ENCODE results near the gene TSBP1. TPM values are rescaled to one million over a fixed set of nuclear protein-coding genes. Genes with fewer than 3 reads are reported as not detected.

Gene TSBP1
- total RNA-seq, 1 donor from 2014 or later, result not detected

DNA sequence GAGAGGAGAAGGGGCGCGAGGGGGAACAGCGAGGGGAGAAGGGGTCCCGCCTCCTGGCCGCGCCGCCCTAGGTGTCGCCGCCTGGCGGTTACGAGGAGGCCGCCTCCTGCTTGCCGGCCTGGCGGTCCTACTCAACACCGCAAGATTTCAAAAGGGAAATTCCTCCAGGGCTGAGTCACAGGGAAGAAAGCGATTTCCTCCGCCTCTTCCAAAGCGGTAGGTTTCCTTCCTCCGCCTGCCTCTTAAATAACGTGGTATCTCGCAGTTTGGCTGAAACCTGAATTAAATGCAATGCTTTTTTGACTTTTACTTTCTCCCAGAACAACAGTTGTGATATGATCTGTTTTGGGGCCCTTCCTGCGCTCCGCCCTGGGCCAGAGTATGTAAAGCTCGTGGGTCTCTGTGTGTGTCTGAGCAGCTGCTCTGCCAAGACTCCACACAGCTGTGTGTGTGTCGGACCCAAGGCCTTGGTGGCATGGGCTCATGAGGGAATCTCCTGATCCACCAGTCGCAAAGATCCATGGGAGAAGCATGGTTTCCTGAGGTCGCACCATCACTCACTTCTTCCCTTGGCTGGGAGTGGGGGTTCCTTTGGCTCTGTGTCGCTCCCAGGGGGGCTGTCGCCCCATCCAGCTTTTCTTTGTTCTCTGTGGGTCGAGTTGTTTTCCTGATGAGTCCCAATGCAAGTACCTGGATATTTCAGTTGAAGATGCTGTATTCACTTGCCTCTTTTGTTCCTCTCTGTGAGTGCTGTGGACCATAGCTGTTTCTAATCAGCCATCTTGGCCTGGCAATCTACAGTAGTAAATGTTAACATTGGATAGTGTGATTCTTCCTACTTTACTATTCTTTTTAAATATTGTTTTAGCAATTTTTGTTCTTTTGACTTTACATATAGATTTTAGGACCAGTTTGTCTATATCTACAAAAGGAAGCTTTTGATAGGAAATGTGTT is 116.2 kb downstream of the TSBP1 start:
- H3K36me3 Mint-ChIP-seq (ENCODE audit: low read depth), result peaks cover 1% of the 10 kb centered on the region
- H3K4me3 Mint-ChIP-seq, result peak overlapping the region; percentile 9
- H3K27me3 Mint-ChIP-seq (ENCODE audit: insufficient read depth), result peaks cover 45% of the 10 kb centered on the region
- H3K4me1 Mint-ChIP-seq (ENCODE audit: low read depth), result peaks cover 22% of the 10 kb centered on the region
- DNase-seq (ENCODE audit: low spot score), result peak; percentile 47
- peak overlapping the region; percentile 12 for H3K27ac Mint-ChIP-seq
- H3K9me3 Mint-ChIP-seq, result peaks cover 9% of the 10 kb centered on the region
- intact Hi-C loops (cut with micrococcal nuclease), result loop anchor here (1.0 to 10.0 kb wide), 5 partner anchors 58 to 541 kb away; partner anchors contain the start of gene TSBP1

- Mint-ChIP-seq H3K27ac (no peak overlapping the region), H3K4me3 (peak overlapping the region; percentile 9), H3K36me3 (ENCODE audit: low read depth) (peaks cover 1% of the 10 kb centered on the region), H3K27me3 (ENCODE audit: insufficient read depth) (peaks cover 39% of the 10 kb centered on the region), H3K9me3 (peaks cover 9% of the 10 kb centered on the region), H3K4me1 (ENCODE audit: low read depth) (peaks cover 22% of the 10 kb centered on the region)
- no peak for DNase-seq (ENCODE audit: low spot score)
- intact Hi-C loops (cut with micrococcal nuclease), result loop anchor here (1.0 to 10.0 kb wide), 6 partner anchors 57 to 542 kb away; partner anchors contain the start of gene TSBP1
These were observed 116.9 kb downstream of the TSBP1 start for GRCh38 chr6:32254761-32255198.

GRCh38 chr6:32252331-32253009 is 119.2 kb downstream of the TSBP1 start:
- Mint-ChIP-seq H3K27ac (no peak overlapping the region), H3K4me3 (no peak overlapping the region), H3K36me3 (ENCODE audit: low read depth) (no peaks in the 10 kb centered on the region), H3K27me3 (ENCODE audit: insufficient read depth) (peaks cover 17% of the 10 kb centered on the region), H3K9me3 (peaks cover 4% of the 10 kb centered on the region), H3K4me1 (ENCODE audit: low read depth) (peaks cover 22% of the 10 kb centered on the region)
- intact Hi-C loops (cut with micrococcal nuclease), result loop anchor here (5.0 to 10.0 kb wide), 3 partner anchors 122 to 370 kb away; partner anchors contain the start of gene TSBP1
- no peak for DNase-seq (ENCODE audit: low spot score)

DNA sequence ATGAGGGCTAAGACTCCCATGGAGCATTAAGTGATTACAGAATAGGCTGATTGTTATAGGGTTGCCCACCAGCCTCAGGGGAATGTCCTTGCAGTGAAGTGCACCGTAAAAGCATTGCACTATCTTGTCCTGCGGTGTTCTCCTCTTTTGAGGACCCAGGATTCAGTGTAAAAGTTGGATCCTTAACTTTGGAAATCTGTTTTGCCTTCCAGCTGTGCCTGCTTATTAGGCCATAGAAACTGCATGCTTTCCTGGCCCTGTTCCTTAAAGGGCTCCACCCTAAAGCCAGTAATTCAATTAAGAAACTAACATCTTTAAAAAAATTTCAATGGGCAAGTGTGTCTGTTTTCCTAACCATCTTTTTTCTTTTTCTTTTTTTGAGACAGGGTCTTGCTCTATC is 122.4 kb downstream of the TSBP1 start:
- intact Hi-C loops (cut with micrococcal nuclease), result no loop called here
- no peaks in the 10 kb centered on the region for H3K36me3 Mint-ChIP-seq (ENCODE audit: low read depth)
- peaks cover 4% of the 10 kb centered on the region for H3K9me3 Mint-ChIP-seq
- no peak overlapping the region for H3K27ac Mint-ChIP-seq
- peaks cover 20% of the 10 kb centered on the region for H3K4me1 Mint-ChIP-seq (ENCODE audit: low read depth)
- no peak overlapping the region for H3K4me3 Mint-ChIP-seq
- no peak for DNase-seq (ENCODE audit: low spot score)
- peaks cover 18% of the 10 kb centered on the region for H3K27me3 Mint-ChIP-seq (ENCODE audit: insufficient read depth)

GRCh38 chr6:32247401-32247800 is 124.3 kb downstream of the TSBP1 start:
- H3K27me3 Mint-ChIP-seq (ENCODE audit: insufficient read depth), result peaks cover 15% of the 10 kb centered on the region
- no peak for DNase-seq (ENCODE audit: low spot score)
- no peak overlapping the region for H3K27ac Mint-ChIP-seq
- no peak overlapping the region for H3K4me3 Mint-ChIP-seq
- H3K36me3 Mint-ChIP-seq (ENCODE audit: low read depth), result no peaks in the 10 kb centered on the region
- peaks cover 4% of the 10 kb centered on the region for H3K9me3 Mint-ChIP-seq
- intact Hi-C loops (cut with micrococcal nuclease), result no loop called here
- H3K4me1 Mint-ChIP-seq (ENCODE audit: low read depth), result peaks cover 14% of the 10 kb centered on the region

DNA sequence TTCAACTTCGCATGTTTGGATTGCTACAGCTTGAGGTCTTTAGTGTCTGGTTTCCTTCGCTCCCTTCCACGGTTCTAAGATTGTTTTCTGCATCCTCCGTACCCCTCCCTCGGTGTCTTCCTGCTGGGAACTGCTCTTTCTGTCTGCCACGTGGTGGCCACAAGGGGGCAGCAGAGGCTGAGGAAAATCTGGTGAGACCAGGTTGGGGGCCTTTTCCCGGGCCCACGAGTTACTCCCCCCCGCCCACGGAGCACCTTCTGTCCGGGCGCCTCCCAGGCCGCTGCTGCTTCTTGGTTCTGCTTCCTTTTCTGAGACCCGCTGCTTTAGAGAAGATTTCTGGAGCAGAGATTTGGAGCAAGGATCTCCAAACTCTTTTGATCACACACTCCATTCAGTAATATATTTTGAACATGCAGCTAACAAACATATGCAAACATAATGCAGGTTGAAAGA is 126.7 kb downstream of the TSBP1 start:
- Mint-ChIP-seq H3K27me3 (ENCODE audit: insufficient read depth) (peaks cover 12% of the 10 kb centered on the region), H3K36me3 (ENCODE audit: low read depth) (no peaks in the 10 kb centered on the region), H3K27ac (no peak overlapping the region), H3K4me3 (peak overlapping the region; percentile 9), H3K4me1 (ENCODE audit: low read depth) (peaks cover 27% of the 10 kb centered on the region), H3K9me3 (peaks cover 4% of the 10 kb centered on the region)
- DNase-seq (ENCODE audit: low spot score), result peak; percentile 57
- intact Hi-C loops (cut with micrococcal nuclease), result loop anchor here (1.0 to 2.0 kb wide), 3 partner anchors 126 to 455 kb away; no protein-coding TSS in a partner anchor

- H3K4me3 Mint-ChIP-seq, result no peak overlapping the region
- no peak for DNase-seq (ENCODE audit: low spot score)
- no peaks in the 10 kb centered on the region for H3K36me3 Mint-ChIP-seq (ENCODE audit: low read depth)
- H3K27ac Mint-ChIP-seq, result no peak overlapping the region
- H3K27me3 Mint-ChIP-seq (ENCODE audit: insufficient read depth), result peaks cover 12% of the 10 kb centered on the region
- H3K9me3 Mint-ChIP-seq, result peaks cover 4% of the 10 kb centered on the region
- H3K4me1 Mint-ChIP-seq (ENCODE audit: low read depth), result peaks cover 27% of the 10 kb centered on the region
- intact Hi-C loops (cut with micrococcal nuclease), result loop anchor here (2.0 kb wide), 2 partner anchors 125 to 169 kb away; no protein-coding TSS in a partner anchor
These were observed 127.4 kb downstream of the TSBP1 start for GRCh38 chr6:32244270-32244669.

Other genes starting within 250 kb of the TSBP1 start
- gene ATF6B, start 243.7 kb downstream of the TSBP1 start, total RNA-seq, result 80.1 and 97.6 TPM in 2 replicates
- gene FKBPL, start 241.6 kb downstream of the TSBP1 start, total RNA-seq, result 4.8 and 6.0 TPM in 2 replicates
- 0.24 and 0.57 TPM in 2 replicates for gene PRRT1, start 220.0 kb downstream of the TSBP1 start, total RNA-seq
- 12.4 and 17.1 TPM in 2 replicates for gene PPT2, start 217.8 kb downstream of the TSBP1 start, total RNA-seq
- gene EGFL8, start 207.3 kb downstream of the TSBP1 start, total RNA-seq, result 8.3 and 9.1 TPM in 2 replicates
- gene AGPAT1, start 195.8 kb downstream of the TSBP1 start, total RNA-seq, result 34.5 and 35.6 TPM in 2 replicates
- gene RNF5, start 193.5 kb downstream of the TSBP1 start, total RNA-seq, result 58.1 and 60.4 TPM in 2 replicates
- gene AGER, start 187.7 kb downstream of the TSBP1 start, total RNA-seq, result 19.6 and 20.2 TPM in 2 replicates
- 91.9 and 94.0 TPM in 2 replicates for gene PBX2, start 181.7 kb downstream of the TSBP1 start, total RNA-seq
- 82.5 and 84.7 TPM in 2 replicates for gene GPSM3, start 179.3 kb downstream of the TSBP1 start, total RNA-seq
- gene NOTCH4, start 147.8 kb downstream of the TSBP1 start, total RNA-seq, result 0.66 and 0.73 TPM in 2 replicates
- gene BTNL2, start 35.3 kb upstream of the TSBP1 start, total RNA-seq, result not detected in 2 replicates
- 39.3 and 40.1 TPM in 2 replicates for gene HLA-DRA, start 68.0 kb upstream of the TSBP1 start, total RNA-seq
- gene HLA-DRB5, start 158.4 kb upstream of the TSBP1 start, total RNA-seq, result 15.8 and 20.3 TPM in 2 replicates
- gene HLA-DRB1, start 217.9 kb upstream of the TSBP1 start, total RNA-seq, result 33.1 and 33.7 TPM in 2 replicates